MG63 (cell line): ENCODE data around the gene CAPZB. TPM values are rescaled to one million over a fixed set of nuclear protein-coding genes. Genes with fewer than 3 reads are reported as not detected.

Experiments used
- DNase-seq: peaks from one replicate; pipeline ENCODE4 v3.0.0-alpha.2; 2020
- H3K27me3 ChIP-seq: fragments of 250-450 bp; sonication (Bioruptor Pico); 2 replicates; pipeline ENCODE4 v1.5.1; 2020; ENCODE audit warnings: mild to moderate bottlenecking, moderate library complexity
- H3K36me3 ChIP-seq: fragments of 250-450 bp; sonication (Bioruptor Pico); 2 replicates; pipeline ENCODE4 v1.5.1; 2020; ENCODE audit warnings: mild to moderate bottlenecking, moderate library complexity
- H3K4me3 ChIP-seq: fragments of 250-450 bp; sonication (Bioruptor Pico); 2 replicates; pipeline ENCODE4 v1.5.1; 2020; ENCODE audit warnings: mild to moderate bottlenecking, moderate library complexity
- H3K9me3 ChIP-seq: fragments of 250-450 bp; sonication (Bioruptor Pico); 2 replicates; pipeline ENCODE4 v1.5.1; 2020; ENCODE audit warnings: mild to moderate bottlenecking, moderate library complexity
- total RNA-seq: library from RNA; depleted of rRNA; stranded (reverse); fragments of >200 nt; shearing (Covaris generic); gene quantifications from 2 replicates; pipeline ENCODE4 v1.2.3, GENCODE V29; 2014; ENCODE audit warnings: low replicate concordance

CAPZB gene
- total RNA-seq, 1 experiment from 2014 or later = 357 TPM

DNA sequence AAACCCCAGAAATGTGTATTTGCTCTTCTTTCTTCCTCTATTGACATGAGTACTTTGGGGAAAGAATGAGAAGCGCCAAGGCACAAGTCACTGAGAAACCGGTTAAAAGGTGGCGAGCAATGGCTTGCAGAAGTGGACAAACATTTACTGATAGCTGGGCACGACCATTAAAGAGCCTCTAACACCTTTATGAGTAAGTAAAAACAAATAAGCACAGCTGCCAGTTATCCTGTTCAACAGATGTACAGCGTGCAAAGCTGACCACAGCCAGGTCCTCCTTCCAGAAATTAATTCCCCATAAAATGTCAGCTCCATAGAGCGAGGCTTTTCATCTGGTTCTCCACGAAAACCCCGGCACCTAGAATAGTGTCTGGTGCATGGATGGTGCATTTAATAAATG, 72.7 kb downstream of the CAPZB start:
- no peak overlapping the region for H3K4me3 ChIP-seq
- H3K36me3 ChIP-seq = peaks cover 8% of the 10 kb centered on the region
- no peaks in the 10 kb centered on the region for H3K9me3 ChIP-seq
- no peak for DNase-seq
- H3K27me3 ChIP-seq = no peaks in the 10 kb centered on the region

DNA sequence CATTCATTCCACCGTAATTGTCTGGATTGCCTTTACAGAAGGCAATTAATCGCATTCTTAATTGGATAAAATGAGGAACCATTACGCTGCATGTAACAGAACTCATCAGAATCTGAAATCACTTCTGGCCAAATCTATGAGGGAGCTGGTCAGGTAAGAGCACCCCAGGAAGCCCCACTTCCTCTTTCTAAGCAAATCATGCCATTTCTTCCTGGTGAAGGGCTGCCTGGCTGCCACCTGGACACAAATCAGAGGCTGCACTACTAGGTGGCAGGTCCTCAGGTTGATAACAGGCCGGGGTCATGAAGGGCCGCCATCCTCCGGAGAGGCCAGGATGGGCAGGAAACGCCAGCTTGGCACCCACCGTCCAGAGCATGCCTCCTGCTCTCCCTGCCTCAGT, 73.7 kb downstream of the CAPZB start:
- no peak overlapping the region for H3K4me3 ChIP-seq
- H3K36me3 ChIP-seq = peaks cover 8% of the 10 kb centered on the region
- no peaks in the 10 kb centered on the region for H3K9me3 ChIP-seq
- H3K27me3 ChIP-seq = no peaks in the 10 kb centered on the region
- no peak for DNase-seq

DNA sequence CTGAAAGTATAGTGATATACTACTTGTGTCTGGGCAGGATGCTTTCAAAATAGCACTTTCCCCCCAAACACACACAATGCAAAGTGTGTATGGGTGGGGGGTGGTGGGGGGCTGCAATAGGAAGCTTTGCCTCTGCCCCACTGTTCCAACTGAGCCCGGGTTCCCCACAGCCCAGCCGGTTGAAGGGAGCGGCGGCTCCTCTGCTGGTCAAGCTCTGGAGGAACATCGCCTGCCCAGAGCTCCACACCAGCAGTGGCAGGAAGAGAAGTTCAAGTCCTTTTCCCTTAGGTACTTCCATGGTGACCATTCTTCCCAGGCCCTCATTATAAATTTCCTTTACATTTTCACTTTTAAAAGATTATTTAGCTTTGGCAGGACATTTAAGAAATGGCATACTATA, 74.9 kb downstream of the CAPZB start:
- H3K27me3 ChIP-seq = no peaks in the 10 kb centered on the region
- no peak overlapping the region for H3K4me3 ChIP-seq
- H3K9me3 ChIP-seq = no peaks in the 10 kb centered on the region
- no peak for DNase-seq
- H3K36me3 ChIP-seq = peaks cover 5% of the 10 kb centered on the region; the same call in 1 of the 2 replicates

DNA sequence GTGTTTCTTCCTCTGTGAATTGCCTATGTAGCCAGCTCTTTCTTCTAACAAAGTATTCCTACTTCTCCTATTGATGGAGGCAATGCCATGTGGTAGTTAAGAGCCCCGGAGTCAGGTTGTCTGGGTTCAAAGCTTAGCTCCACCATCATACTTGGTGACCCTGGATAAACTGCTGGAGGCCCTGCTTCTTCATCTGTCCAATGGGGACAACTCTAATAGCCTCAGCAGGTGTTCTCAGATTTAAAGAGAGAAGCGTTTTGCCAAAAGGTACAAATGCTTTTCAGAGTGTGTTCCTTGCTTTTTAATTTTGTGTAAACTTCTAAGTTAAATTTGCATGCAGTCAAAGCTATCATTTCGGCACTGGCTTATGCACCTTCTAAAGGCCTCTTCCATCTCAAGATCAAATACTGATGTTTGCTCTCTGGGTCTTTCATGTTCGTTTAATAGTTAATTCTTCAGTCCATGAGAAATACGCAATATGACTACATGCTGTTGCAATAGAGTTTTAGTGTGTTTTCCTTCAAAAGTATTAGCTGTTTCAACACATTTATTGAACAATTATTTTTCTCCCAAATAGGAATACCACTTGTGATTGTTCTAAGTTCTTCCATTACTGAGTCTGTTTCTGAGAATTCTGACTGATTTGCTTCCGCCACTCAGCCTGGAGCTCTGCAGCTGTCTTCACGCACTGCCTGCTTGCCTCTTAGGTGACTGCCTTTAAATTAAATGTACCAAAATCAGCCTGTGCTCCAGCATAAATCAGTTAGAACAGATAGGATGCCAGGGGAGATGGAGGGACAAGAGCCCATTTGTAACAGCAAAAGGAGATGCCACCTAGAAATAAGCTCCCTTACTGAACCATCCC, 75.6 kb downstream of the CAPZB start:
- no peak overlapping the region for H3K4me3 ChIP-seq
- no peaks in the 10 kb centered on the region for H3K9me3 ChIP-seq
- no peak for DNase-seq
- no peaks in the 10 kb centered on the region for H3K27me3 ChIP-seq
- peaks cover 8% of the 10 kb centered on the region; the same call in 1 of the 2 replicates for H3K36me3 ChIP-seq

DNA sequence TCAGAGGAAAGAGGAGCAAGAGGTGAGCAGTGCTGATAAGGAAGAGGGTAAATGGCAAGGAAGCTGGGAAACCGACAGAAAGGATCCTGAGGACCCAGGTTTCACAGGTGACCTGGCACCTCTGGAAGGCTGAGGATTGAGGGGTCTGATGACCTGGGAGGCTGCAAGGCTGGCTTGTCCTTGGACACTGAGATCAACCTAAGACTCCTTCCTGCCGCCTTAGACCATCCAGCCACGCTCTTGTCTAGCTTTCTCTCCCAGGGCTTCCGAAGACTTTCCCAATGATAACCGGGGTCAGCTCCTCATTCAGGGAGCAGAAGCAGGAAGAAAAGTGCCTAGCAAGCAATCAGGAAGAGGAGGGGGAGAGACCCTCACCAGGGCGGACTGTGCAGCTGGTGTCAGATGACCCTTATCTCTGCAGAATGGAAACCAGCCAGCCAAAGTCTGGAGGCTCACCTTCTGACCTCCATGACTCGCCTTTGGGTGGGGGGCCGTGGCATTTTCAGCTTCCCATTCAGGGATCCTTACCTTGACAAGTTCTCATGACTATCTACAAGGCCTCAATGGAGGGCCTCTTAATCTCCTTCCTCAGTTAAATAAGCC, 77.7 kb downstream of the CAPZB start:
- Histone ChIP-seq H3K4me3 (no peak overlapping the region), H3K27me3 (no peaks in the 10 kb centered on the region), H3K9me3 (no peaks in the 10 kb centered on the region), H3K36me3 (peaks cover 6% of the 10 kb centered on the region; the same call in 1 of the 2 replicates)
- DNase-seq = no peak

DNA sequence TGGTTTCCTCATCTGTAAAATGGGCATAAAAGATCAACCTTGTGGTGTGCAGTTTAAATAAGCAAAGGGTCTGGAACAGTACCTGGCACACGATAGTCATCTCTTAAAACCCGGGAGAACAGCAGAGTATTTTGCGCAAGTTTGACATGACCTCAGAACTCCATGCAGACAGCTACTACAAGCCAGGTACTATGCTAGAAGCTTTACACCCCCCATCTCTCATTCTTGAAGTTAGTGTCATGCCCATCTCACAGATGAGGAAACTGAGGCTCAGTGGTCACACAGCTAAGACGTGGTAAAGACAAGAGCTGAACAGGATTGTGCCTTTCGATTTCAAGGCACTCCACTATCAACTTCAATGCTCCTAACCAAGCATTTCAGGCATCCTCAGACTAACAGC, 78.7 kb downstream of the CAPZB start:
- peaks cover 7% of the 10 kb centered on the region for H3K36me3 ChIP-seq
- no peak overlapping the region for H3K4me3 ChIP-seq
- no peak for DNase-seq
- no peaks in the 10 kb centered on the region for H3K9me3 ChIP-seq
- no peaks in the 10 kb centered on the region for H3K27me3 ChIP-seq

DNA sequence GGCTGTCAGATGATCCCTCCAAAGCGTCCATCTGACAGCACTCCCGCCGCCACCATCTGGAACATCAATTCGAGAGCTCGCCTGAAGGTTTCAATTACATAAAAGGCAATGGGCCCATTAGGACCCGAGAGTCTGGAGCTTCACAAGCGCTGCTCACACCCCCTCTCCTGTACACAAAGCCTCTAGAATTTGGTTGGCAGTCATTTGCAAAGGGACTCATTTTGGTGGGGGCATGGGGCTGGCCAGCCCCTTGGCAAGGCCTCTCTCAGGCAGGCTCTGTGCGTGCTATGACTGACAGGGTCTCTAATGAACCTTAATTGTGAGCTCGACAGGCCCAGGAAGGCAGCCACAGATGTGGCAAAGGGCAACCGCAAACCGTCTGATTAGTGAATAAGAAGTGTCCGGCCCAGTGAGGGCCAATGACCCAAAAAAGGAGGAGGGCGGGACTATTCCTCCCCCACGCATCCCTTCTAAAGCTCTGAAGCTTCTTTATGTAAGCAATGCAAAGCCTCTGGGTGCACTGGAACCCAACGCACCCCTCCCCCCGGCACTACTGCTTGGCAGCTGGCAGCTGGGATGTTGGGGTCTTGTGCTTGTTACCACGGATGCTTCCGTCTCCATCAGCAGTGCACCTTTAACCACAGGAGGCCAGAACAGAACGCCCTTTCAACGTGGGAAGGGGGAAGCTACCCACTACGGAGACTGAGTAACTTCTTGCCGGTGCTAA, 79.4 kb downstream of the CAPZB start:
- Histone ChIP-seq H3K9me3 (no peaks in the 10 kb centered on the region), H3K27me3 (no peaks in the 10 kb centered on the region), H3K36me3 (peaks cover 7% of the 10 kb centered on the region), H3K4me3 (no peak overlapping the region)
- DNase-seq = no peak

DNA sequence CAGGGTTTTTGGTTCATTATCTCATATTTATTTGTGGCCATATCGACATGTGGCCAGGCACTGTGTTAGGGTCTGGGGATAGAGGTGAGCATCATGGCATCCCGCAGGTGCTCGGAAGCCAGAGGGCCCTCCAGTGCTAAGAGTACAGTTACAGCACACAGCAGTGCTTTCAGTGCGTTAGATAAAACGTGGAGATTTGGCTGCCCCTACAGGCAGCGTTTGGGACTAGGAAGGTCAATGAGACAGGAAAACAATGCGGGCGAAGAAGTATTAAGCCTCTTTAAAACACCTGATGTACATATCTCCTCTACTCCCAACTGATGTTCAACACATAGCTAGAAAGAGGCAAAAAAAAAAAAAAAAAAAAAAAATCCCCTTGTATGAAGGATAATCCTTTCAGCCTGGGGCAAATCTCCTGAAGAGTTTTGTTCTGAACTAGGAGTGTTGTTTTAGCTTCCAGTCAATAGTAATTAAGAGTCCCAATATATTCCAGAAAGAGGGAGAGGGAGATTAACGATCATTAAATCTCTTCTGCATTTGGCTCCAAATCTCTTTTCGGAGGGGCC, 80.1 kb downstream of the CAPZB start:
- Histone ChIP-seq H3K9me3 (no peaks in the 10 kb centered on the region), H3K36me3 (peaks cover 7% of the 10 kb centered on the region), H3K27me3 (no peaks in the 10 kb centered on the region), H3K4me3 (no peak overlapping the region)
- DNase-seq = no peak

DNA sequence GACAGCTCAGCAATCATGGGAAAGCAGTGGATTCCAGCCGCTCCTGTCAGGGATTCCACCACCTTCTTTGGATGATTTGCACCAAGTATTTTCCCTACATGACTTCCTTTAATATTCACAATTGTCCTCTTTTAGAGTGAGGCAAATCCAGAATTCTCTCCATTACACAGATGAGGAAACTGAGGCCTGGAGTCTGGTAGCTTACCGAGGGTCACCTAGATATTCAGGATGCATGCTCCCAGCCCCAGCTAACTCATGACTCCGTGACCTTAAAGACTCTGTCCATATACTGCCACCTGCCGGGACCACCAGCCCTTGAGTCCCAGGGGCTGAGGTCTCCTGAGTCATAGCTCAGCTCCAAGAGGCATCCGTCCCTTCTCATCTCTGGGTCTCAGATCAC, 80.6 kb downstream of the CAPZB start:
- no peaks in the 10 kb centered on the region for H3K27me3 ChIP-seq
- no peaks in the 10 kb centered on the region for H3K9me3 ChIP-seq
- peaks cover 7% of the 10 kb centered on the region for H3K36me3 ChIP-seq
- DNase-seq = no peak
- no peak overlapping the region for H3K4me3 ChIP-seq

DNA sequence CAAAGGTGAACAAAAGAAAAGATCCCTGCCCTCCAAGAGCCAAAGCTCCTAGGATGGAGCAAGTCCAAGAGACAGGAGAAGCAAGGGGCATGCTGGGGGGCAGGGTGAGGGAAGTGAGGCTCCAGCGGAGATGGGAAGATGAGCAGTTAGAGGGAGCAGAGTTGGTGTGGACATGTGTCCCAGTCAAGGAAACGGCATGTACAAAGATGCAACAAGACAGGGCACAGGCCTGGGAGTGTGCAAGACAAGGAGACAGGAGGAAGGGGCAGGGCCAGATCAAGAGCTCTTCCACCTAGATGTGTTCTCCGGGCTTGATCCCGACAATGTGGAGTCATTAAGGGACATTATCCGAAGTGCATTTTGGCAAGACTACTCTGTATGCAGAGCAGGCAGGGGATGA, 82.1 kb downstream of the CAPZB start:
- Histone ChIP-seq H3K4me3 (no peak overlapping the region), H3K36me3 (peaks cover 11% of the 10 kb centered on the region), H3K27me3 (no peaks in the 10 kb centered on the region), H3K9me3 (no peaks in the 10 kb centered on the region)
- no peak for DNase-seq

DNA sequence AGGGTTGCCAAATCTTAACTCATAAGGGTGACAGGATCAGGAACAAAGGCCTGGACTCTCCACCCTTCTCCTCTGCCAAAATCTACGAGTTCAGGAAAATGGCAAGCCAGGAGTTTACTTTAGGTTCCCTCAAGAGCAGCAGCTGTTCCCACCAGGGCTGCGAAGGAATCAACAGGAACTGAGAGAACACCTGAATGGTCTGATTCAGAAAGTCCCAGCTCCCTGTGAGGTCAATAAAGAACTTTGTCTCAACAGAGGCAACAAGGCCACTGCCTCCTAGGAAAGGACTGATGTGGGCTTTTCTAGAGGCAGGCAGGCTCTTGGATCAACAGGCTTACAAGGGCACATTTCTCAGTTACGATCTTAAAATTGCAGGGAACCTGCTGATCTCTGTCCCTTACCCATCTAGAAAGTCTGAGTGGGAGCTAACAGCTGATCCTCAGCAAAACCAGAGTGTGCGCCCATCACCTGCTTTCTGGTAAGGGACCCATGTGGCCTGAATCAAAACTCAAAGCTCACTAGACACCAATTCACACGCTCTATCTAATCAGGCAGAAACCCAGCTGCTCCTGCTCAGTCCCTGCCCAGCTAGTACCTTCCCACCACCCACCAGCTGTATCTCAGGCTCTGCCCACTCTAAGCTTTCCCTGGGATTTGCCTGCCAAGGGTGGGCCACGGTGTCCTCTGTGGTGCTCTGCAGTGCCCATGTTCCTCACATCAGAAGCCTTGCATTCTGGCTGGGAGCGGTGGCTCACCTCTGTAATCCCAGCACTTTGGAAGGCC, 83.1 kb downstream of the CAPZB start:
- H3K9me3 ChIP-seq = no peaks in the 10 kb centered on the region
- H3K4me3 ChIP-seq = no peak overlapping the region
- H3K27me3 ChIP-seq = no peaks in the 10 kb centered on the region
- H3K36me3 ChIP-seq = peaks cover 15% of the 10 kb centered on the region
- no peak for DNase-seq

DNA sequence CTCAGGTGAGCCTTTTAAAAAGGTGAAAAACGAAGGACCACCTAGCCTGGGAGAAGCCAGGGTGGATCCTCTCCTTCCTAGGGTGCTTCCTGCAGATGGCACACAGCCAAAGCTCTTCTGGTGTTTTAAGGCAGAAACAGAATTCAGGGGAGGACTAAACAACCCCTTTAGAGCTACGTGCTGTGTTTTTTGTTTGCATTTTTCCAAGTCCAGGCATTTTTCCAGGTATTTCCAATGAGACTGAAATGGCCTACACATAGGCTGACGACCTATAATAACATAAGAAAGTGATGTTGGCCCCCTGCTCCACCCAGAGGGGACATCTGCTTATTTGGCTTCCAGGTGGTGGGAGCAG, 83.8 kb downstream of the CAPZB start:
- DNase-seq = no peak
- Histone ChIP-seq H3K4me3 (no peak overlapping the region), H3K9me3 (no peaks in the 10 kb centered on the region), H3K27me3 (no peaks in the 10 kb centered on the region), H3K36me3 (peaks cover 15% of the 10 kb centered on the region)

DNA sequence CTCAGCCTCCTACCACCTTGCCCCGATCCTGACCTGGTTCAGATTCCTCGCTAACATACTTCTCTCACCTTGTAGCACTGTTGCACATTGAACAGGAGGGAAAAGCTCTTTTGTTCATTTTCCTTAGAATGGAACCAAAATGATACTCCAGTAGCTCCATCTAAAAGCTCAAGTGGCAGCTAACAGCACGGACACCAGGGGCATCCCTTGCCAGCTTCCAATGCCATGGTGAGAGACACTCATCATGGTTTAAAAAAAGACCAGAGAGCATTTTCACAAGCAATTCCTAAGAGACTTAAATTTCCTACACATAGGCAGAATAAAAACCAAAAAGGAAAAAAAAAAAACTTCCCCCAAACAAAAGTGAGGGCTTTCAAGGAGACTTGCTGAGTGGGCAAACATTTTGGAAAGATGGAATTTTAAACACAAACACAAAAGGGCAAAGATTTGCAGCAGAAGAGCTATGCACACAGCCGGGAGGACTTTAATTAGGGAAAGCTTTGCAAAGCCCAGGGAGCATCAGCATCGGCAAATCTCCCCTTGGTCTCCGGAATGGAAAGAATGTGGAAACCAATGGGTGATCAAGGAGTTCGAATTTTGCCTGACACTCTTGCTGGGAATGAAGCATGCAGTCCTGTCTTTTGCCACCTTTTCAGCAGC, 84.3 kb downstream of the CAPZB start:
- no peaks in the 10 kb centered on the region for H3K27me3 ChIP-seq
- H3K9me3 ChIP-seq = no peaks in the 10 kb centered on the region
- no peak for DNase-seq
- H3K4me3 ChIP-seq = no peak overlapping the region
- peaks cover 20% of the 10 kb centered on the region for H3K36me3 ChIP-seq

DNA sequence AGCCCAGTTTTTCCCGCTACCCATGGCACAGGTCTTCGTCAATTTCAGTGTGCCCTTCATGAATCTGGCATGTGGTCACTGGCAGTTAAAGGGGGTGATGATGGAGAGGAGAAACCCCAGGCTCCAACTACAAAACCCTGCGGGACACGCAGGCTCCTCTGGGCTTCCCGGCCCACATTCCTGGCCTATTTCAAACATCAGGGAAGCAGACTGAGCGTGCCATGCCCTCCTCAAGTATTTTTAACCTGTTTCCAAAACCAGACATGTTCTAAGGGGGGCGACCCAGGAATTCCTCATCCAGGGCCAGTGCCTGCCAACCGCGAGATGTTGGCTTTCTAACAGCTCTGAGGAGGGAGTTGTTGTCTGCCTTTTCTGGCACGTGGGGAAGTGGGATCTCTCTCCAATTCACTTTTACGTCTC, 85.1 kb downstream of the CAPZB start:
- Histone ChIP-seq H3K9me3 (no peaks in the 10 kb centered on the region), H3K36me3 (peaks cover 22% of the 10 kb centered on the region), H3K27me3 (no peaks in the 10 kb centered on the region), H3K4me3 (no peak overlapping the region)
- DNase-seq = no peak

DNA sequence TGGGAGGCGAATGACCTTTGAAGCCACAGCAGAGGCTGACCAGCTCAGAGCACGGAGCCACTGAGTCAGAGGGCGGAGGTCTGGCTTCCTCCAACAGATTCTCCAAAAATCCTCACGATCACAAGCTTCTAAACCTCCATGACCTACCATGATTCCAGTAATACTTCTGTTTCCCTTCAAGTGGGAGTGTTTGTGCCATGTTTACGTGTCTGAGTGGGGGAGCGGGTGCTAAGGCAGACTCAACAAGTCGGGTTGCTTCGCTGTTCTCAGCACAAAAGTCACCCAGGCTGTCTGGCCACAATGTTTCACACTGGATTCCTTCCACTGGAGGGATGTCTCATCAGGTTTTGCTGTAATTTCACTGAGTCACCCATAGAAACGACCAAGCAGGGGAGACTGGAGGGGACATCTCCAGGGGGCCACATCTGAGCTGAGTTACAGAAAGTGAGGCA, 87.0 kb downstream of the CAPZB start:
- peak; percentile 57 for DNase-seq
- Histone ChIP-seq H3K27me3 (no peaks in the 10 kb centered on the region), H3K4me3 (no peak overlapping the region), H3K36me3 (peaks cover 19% of the 10 kb centered on the region), H3K9me3 (no peaks in the 10 kb centered on the region)
